ENCODE results near the gene MINDY2. TPM values are rescaled to one million over a fixed set of nuclear protein-coding genes. Genes with fewer than 3 reads are reported as not detected.
A peak's percentile ranks its signal among the peaks of the same experiment; 100 is the strongest.

MINDY2 gene
- total RNA-seq, 2 experiments from 2014 or later = 8.0 to 11.6 TPM

GRCh38 chr15:58741032-58741431, 30.1 kb upstream of the MINDY2 start:
- DNase-seq = no peak
- Mint-ChIP-seq H3K36me3 (no peaks in the 10 kb centered on the region), H3K4me1 (ENCODE audit: low read depth) (peaks cover 72% of the 10 kb centered on the region), H3K9me3 (no peaks in the 10 kb centered on the region), H3K27me3 (no peaks in the 10 kb centered on the region), H3K4me3 (no peak overlapping the region), H3K27ac (no peak overlapping the region)
- POLR2A ChIA-PET = no interaction called here
- intact Hi-C loops (cut with micrococcal nuclease) = loop anchor here (10.0 kb wide), 2 partner anchors 286 to 406 kb away; no protein-coding TSS in a partner anchor
- CTCF ChIA-PET = no interaction called here

GRCh38 chr15:58742022-58742813, 28.9 kb upstream of the MINDY2 start:
- Mint-ChIP-seq H3K4me3 (no peak overlapping the region), H3K27me3 (no peaks in the 10 kb centered on the region), H3K36me3 (no peaks in the 10 kb centered on the region), H3K9me3 (no peaks in the 10 kb centered on the region), H3K4me1 (ENCODE audit: low read depth) (peaks cover 68% of the 10 kb centered on the region), H3K27ac (no peak overlapping the region)
- DNase-seq = no peak
- ChIA-PET POLR2A (interaction anchor here (1.5 kb wide), 1 partner anchor 29 kb away, joined by 3 read pairs; the partner anchor contains the start of gene MINDY2), CTCF (no interaction called here)
- intact Hi-C loops (cut with micrococcal nuclease) = loop anchor here (10.0 kb wide), 2 partner anchors 287 to 407 kb away; no protein-coding TSS in a partner anchor

GRCh38 chr15:58742819-58743502, 28.1 kb upstream of the MINDY2 start:
- Mint-ChIP-seq H3K4me3 (no peak overlapping the region), H3K4me1 (ENCODE audit: low read depth) (peaks cover 66% of the 10 kb centered on the region), H3K9me3 (no peaks in the 10 kb centered on the region), H3K36me3 (no peaks in the 10 kb centered on the region), H3K27ac (no peak overlapping the region), H3K27me3 (no peaks in the 10 kb centered on the region)
- ChIA-PET POLR2A (interaction anchor here (1.5 kb wide), 1 partner anchor 28 kb away, joined by 3 read pairs; the partner anchor contains the start of gene MINDY2), CTCF (no interaction called here)
- DNase-seq = no peak
- intact Hi-C loops (cut with micrococcal nuclease) = loop anchor here (10.0 kb wide), 2 partner anchors 288 to 408 kb away; no protein-coding TSS in a partner anchor

- Mint-ChIP-seq H3K36me3 (peaks cover 5% of the 10 kb centered on the region), H3K4me1 (ENCODE audit: low read depth) (peaks cover 59% of the 10 kb centered on the region), H3K27ac (no peak overlapping the region), H3K9me3 (no peaks in the 10 kb centered on the region), H3K4me3 (no peak overlapping the region), H3K27me3 (no peaks in the 10 kb centered on the region)
- no peak for DNase-seq
- ChIA-PET POLR2A (interaction anchor here (1.5 kb wide), 1 partner anchor 25 kb away, joined by 4 read pairs; the partner anchor contains the start of gene MINDY2), CTCF (interaction anchor here (1.0 kb wide), 1 partner anchor 9 kb away, joined by 4 read pairs; no protein-coding TSS in a partner anchor)
- intact Hi-C loops (cut with micrococcal nuclease) = loop anchor here (10.0 kb wide), 2 partner anchors 291 to 411 kb away; no protein-coding TSS in a partner anchor
Observed at GRCh38 chr15:58746174-58746573, 24.9 kb upstream of the MINDY2 start.

GRCh38 chr15:58748040-58748851, 22.9 kb upstream of the MINDY2 start:
- Mint-ChIP-seq H3K36me3 (peaks cover 5% of the 10 kb centered on the region), H3K27me3 (no peaks in the 10 kb centered on the region), H3K4me3 (peak overlapping the region; percentile 92), H3K4me1 (ENCODE audit: low read depth) (peaks cover 39% of the 10 kb centered on the region), H3K27ac (peak overlapping the region; percentile 88), H3K9me3 (no peaks in the 10 kb centered on the region)
- ChIA-PET POLR2A (interaction anchor here (0.6 to 4.2 kb wide), 4 partner anchors 23 to 120 kb away, joined by 3 to 52 read pairs (median 3); partner anchors contain the start of gene MINDY2), CTCF (interaction anchor here (1.0 to 4.3 kb wide), 3 partner anchors 22 to 520 kb away, joined by 3 to 32 read pairs (median 3); partner anchors contain the start of gene MINDY2)
- peak; percentile 74 for DNase-seq
- intact Hi-C loops (cut with micrococcal nuclease) = loop anchor here (10.0 kb wide), 2 partner anchors 293 to 413 kb away; no protein-coding TSS in a partner anchor

GRCh38 chr15:58748852-58749531, 22.1 kb upstream of the MINDY2 start:
- Mint-ChIP-seq H3K27me3 (no peaks in the 10 kb centered on the region), H3K27ac (peak overlapping the region; percentile 91), H3K36me3 (peaks cover 5% of the 10 kb centered on the region), H3K4me1 (ENCODE audit: low read depth) (peaks cover 35% of the 10 kb centered on the region), H3K9me3 (no peaks in the 10 kb centered on the region), H3K4me3 (peak overlapping the region; percentile 92)
- ChIA-PET CTCF (interaction anchor here (1.0 to 4.3 kb wide), 6 partner anchors 11 to 521 kb away, joined by 3 to 32 read pairs (median 4); partner anchors contain the start of gene MINDY2), POLR2A (interaction anchor here (0.7 to 4.2 kb wide), 4 partner anchors 22 to 121 kb away, joined by 3 to 52 read pairs (median 3); partner anchors contain the start of gene MINDY2)
- peak; percentile 58 for DNase-seq
- intact Hi-C loops (cut with micrococcal nuclease) = loop anchor here (1.0 to 10.0 kb wide), 3 partner anchors 22 to 414 kb away; partner anchors contain the start of gene MINDY2

- ChIA-PET CTCF (interaction anchor here (0.6 to 4.3 kb wide), 8 partner anchors 11 to 522 kb away, joined by 3 to 32 read pairs (median 3); partner anchors contain the start of gene MINDY2), POLR2A (interaction anchor here (0.6 to 4.2 kb wide), 5 partner anchors 19 to 122 kb away, joined by 3 to 52 read pairs (median 4); partner anchors contain the start of gene MINDY2)
- Mint-ChIP-seq H3K4me3 (peak within 1 kb of the TSS; percentile 92), H3K27ac (peak within 1 kb of the TSS; percentile 91), H3K27me3 (no peaks in the 10 kb centered on the region), H3K9me3 (no peaks in the 10 kb centered on the region), H3K36me3 (peaks cover 5% of the 10 kb centered on the region), H3K4me1 (ENCODE audit: low read depth) (peaks cover 29% of the 10 kb centered on the region)
- peak; percentile 99 for DNase-seq
- intact Hi-C loops (cut with micrococcal nuclease) = loop anchor here (1.0 to 10.0 kb wide), 4 partner anchors 22 to 415 kb away; partner anchors contain the start of gene MINDY2
Observed at GRCh38 chr15:58749532-58750337, 21.4 kb upstream of the MINDY2 start, which contains the start of gene ADAM10. Gene ADAM10 (minus strand): TSS chr15:58749707. CDS start chr15:58749534, 173 bp downstream.

- ChIA-PET CTCF (interaction anchor here (0.7 kb wide), 1 partner anchor 101 kb away, joined by 3 read pairs; no protein-coding TSS in a partner anchor), POLR2A (no interaction called here)
- peaks cover 5% of the 10 kb centered on the region for H3K36me3 Mint-ChIP-seq
- H3K27ac Mint-ChIP-seq = no peak overlapping the region
- peaks cover 13% of the 10 kb centered on the region for H3K4me1 Mint-ChIP-seq (ENCODE audit: low read depth)
- no peak for DNase-seq
- no peaks in the 10 kb centered on the region for H3K9me3 Mint-ChIP-seq
- no peak overlapping the region for H3K4me3 Mint-ChIP-seq
- H3K27me3 Mint-ChIP-seq = no peaks in the 10 kb centered on the region
- intact Hi-C loops (cut with micrococcal nuclease) = no loop called here
Observed at GRCh38 chr15:58752716-58753115, 18.4 kb upstream of the MINDY2 start.

GRCh38 chr15:58755350-58755749, 15.8 kb upstream of the MINDY2 start:
- intact Hi-C loops (cut with micrococcal nuclease) = loop anchor here (5.0 kb wide), 1 partner anchor 483 kb away; no protein-coding TSS in a partner anchor
- ChIA-PET POLR2A (no interaction called here), CTCF (no interaction called here)
- H3K9me3 Mint-ChIP-seq = no peaks in the 10 kb centered on the region
- no peaks in the 10 kb centered on the region for H3K27me3 Mint-ChIP-seq
- H3K4me1 Mint-ChIP-seq (ENCODE audit: low read depth) = peaks cover 4% of the 10 kb centered on the region
- H3K27ac Mint-ChIP-seq = no peak overlapping the region
- no peak overlapping the region for H3K4me3 Mint-ChIP-seq
- H3K36me3 Mint-ChIP-seq = no peaks in the 10 kb centered on the region
- DNase-seq = no peak

GRCh38 chr15:58755956-58756355, 15.1 kb upstream of the MINDY2 start:
- Mint-ChIP-seq H3K36me3 (no peaks in the 10 kb centered on the region), H3K9me3 (no peaks in the 10 kb centered on the region), H3K27me3 (peaks cover 3% of the 10 kb centered on the region), H3K4me3 (no peak overlapping the region), H3K4me1 (ENCODE audit: low read depth) (no peaks in the 10 kb centered on the region), H3K27ac (no peak overlapping the region)
- DNase-seq = no peak
- POLR2A ChIA-PET = no interaction called here
- CTCF ChIA-PET = no interaction called here
- intact Hi-C loops (cut with micrococcal nuclease) = loop anchor here (5.0 kb wide), 1 partner anchor 484 kb away; no protein-coding TSS in a partner anchor
